ENCODE results near the gene LAMA3. TPM values are rescaled to one million over a fixed set of nuclear protein-coding genes. Genes with fewer than 3 reads are reported as not detected.

LAMA3 gene
- polyA plus RNA-seq, 1 experiment: 0.32 TPM

DNA sequence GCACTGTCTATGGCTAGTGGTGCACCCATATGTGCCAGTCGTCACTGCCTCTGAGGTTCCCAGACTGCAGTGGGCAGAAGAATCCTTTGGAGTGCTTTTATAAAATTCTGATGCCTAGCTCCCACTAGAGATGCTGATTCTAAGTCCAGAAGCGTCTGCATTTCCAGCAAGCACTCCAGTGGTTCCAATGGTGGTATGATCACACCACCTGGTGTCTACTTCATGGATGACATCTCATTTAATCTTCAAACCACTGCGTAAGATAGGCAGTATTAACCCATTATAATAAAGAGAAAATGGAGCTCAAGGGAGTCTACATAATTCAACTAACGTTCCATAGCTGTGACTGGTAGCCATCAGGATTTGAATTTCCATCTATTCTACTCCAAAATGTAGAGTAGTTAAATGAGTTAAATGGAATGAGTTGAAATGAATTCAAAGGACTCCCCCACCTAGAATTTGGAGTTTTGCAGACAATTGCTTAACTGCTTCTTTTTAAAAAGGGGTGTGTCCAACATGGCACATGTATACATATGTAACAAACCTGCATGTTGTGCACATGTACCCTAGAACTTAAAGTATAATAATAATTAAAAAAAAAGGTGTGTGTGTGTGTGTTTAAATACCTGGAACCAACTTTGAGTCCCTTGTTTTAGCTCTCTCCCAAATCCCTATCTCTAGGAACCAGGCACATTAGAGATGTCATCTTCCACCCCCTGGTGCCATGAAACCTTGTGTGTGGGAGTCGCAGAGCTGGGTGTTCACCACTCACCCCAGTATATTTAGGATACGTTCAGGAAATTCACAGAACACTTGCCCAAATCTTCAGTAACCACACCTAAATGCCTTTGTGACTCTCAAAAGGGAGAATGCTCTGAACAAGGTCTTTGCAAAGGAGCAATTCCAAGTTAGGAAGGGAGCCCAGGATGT, 14.1 kb downstream of the LAMA3 start:
- H3K4me3 ChIP-seq (ENCODE audit: low read depth, low read length): no peak overlapping the region
- H3K27me3 ChIP-seq (ENCODE audit: control insufficient read depth, insufficient read depth, low read length): peaks cover 34% of the 10 kb centered on the region
- CTCF ChIA-PET: interaction anchor here (0.5 to 7.8 kb wide), 56 partner anchors 9 to 770 kb away, joined by 3 to 162 read pairs (median 4); partner anchors contain the start of genes NPC1 and RBBP8
- peak; percentile 55 for DNase-seq (ENCODE audit: low read depth, low spot score)
- peaks cover 5% of the 10 kb centered on the region; the same call in 1 of the 2 replicates for H3K9me3 ChIP-seq (ENCODE audit: control insufficient read depth, insufficient read depth, low read length)
- POLR2A ChIA-PET: no interaction called here
- no peak overlapping the region for H3K27ac ChIP-seq (ENCODE audit: low read depth, low read length)
- TF ChIP-seq, protein P1, sequence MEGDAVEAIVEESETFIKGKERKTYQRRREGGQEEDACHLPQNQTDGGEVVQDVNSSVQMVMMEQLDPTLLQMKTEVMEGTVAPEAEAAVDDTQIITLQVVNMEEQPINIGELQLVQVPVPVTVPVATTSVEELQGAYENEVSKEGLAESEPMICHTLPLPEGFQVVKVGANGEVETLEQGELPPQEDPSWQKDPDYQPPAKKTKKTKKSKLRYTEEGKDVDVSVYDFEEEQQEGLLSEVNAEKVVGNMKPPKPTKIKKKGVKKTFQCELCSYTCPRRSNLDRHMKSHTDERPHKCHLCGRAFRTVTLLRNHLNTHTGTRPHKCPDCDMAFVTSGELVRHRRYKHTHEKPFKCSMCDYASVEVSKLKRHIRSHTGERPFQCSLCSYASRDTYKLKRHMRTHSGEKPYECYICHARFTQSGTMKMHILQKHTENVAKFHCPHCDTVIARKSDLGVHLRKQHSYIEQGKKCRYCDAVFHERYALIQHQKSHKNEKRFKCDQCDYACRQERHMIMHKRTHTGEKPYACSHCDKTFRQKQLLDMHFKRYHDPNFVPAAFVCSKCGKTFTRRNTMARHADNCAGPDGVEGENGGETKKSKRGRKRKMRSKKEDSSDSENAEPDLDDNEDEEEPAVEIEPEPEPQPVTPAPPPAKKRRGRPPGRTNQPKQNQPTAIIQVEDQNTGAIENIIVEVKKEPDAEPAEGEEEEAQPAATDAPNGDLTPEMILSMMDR (IDR thresholded peaks at IDR 0.05; ENCODE audit: low read depth, low read length): peak; percentile 72

DNA sequence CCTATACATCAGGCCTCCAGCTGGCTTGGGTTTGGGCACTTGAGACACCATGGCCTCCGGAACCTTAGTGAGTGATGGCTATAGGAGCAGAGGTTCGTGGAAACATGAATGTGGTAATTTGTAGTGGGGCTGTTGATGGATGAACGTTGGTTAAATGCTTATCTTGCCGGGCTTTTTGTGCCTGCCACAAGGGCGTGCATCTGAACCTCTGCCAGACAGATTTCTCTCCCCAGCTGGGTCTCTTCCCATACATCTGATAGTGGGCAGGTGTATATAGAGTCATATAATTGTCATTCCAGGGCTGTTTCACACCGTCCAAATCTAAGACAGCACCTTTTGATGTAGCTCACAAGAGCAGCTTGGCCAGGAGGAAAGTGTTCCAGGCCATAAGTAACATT, 14.7 kb downstream of the LAMA3 start:
- peaks cover 5% of the 10 kb centered on the region; the same call in 1 of the 2 replicates for H3K9me3 ChIP-seq (ENCODE audit: control insufficient read depth, insufficient read depth, low read length)
- no peak overlapping the region for H3K27ac ChIP-seq (ENCODE audit: low read depth, low read length)
- ChIA-PET CTCF (interaction anchor here (0.6 to 7.8 kb wide), 11 partner anchors 48 to 247 kb away, joined by 4 to 162 read pairs (median 7); no protein-coding TSS in a partner anchor), POLR2A (interaction anchor here (1.1 kb wide), 1 partner anchor 435 kb away, joined by 3 read pairs; the partner anchor contains the start of gene CABYR)
- H3K4me3 ChIP-seq (ENCODE audit: low read depth, low read length): no peak overlapping the region
- DNase-seq (ENCODE audit: low read depth, low spot score): no peak
- TF ChIP-seq, protein P1 (IDR thresholded peaks at IDR 0.05; ENCODE audit: low read depth, low read length): no peak
- H3K27me3 ChIP-seq (ENCODE audit: control insufficient read depth, insufficient read depth, low read length): peaks cover 32% of the 10 kb centered on the region

DNA sequence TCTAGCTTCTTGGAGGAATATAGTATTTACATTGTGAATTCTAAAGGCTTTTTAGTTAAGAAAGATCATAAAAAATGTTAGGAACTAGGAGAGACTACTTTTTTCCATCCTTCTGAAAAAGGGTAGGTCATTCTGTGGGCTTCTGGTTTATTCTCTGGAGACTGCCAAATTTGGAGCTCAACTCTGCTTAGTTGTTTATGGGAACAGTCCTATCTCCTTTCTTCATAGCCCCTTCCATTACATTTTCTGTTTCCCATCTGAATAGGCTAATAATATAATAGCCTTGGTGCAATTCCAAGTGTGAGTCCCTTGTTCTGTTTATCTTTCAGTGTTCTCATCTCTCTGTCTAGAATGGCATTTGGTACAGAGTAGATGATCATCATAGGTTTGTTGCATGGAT, 15.6 kb downstream of the LAMA3 start:
- TF ChIP-seq, protein P1 (IDR thresholded peaks at IDR 0.05; ENCODE audit: low read depth, low read length): no peak
- no peak for DNase-seq (ENCODE audit: low read depth, low spot score)
- Histone ChIP-seq H3K9me3 (ENCODE audit: control insufficient read depth, insufficient read depth, low read length) (peaks cover 5% of the 10 kb centered on the region), H3K27ac (ENCODE audit: low read depth, low read length) (no peak overlapping the region), H3K4me3 (ENCODE audit: low read depth, low read length) (no peak overlapping the region), H3K27me3 (ENCODE audit: control insufficient read depth, insufficient read depth, low read length) (peaks cover 32% of the 10 kb centered on the region)
- ChIA-PET CTCF (interaction anchor here (0.6 to 7.8 kb wide), 4 partner anchors 80 to 727 kb away, joined by 3 to 162 read pairs (median 26); no protein-coding TSS in a partner anchor), POLR2A (interaction anchor here (1.1 kb wide), 1 partner anchor 434 kb away, joined by 3 read pairs; the partner anchor contains the start of gene CABYR)

DNA sequence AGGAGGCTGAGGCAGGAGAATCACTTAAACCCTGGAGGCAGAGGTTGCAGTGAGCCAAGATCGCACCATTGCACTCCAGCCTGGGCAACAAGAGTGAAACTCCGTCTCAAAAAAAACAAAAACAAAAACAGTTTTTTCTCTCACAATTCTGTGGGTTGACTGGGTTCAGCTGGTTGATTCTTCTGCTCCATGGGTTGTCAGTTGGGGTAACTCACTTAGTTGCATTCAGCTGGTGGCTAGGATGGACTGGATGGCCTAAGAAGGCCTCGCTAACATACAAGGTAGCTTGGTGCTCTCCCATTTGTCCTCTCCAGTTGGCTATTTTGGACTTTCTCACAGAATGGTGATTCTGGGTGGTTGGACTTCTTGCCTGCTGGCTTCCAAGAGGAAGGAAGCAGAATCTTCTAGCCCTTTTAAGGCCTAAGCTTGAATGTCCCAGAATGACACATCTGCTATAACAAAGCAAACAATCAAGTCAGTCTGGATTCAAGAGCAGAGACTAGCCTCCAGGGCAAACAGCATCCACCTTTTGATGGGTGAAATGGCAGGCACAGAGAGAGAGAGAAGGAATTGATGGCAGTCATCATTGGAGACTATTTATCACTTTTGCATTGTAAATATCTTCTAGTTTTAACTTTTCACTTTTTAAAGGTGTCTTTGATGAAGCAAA, 17.9 kb downstream of the LAMA3 start:
- no peak for DNase-seq (ENCODE audit: low read depth, low spot score)
- H3K9me3 ChIP-seq (ENCODE audit: control insufficient read depth, insufficient read depth, low read length): peaks cover 5% of the 10 kb centered on the region
- CTCF ChIA-PET: no interaction called here
- peaks cover 17% of the 10 kb centered on the region for H3K27me3 ChIP-seq (ENCODE audit: control insufficient read depth, insufficient read depth, low read length)
- H3K27ac ChIP-seq (ENCODE audit: low read depth, low read length): peak overlapping the region; percentile 21
- no peak overlapping the region for H3K4me3 ChIP-seq (ENCODE audit: low read depth, low read length)
- TF ChIP-seq, protein P1 (IDR thresholded peaks at IDR 0.05; ENCODE audit: low read depth, low read length): no peak
- POLR2A ChIA-PET: no interaction called here

All from AG04450 (cell line).